ENCODE measurements around the gene MFSD1. TPM values are rescaled to one million over a fixed set of nuclear protein-coding genes. Genes with fewer than 3 reads are reported as not detected.
"Not testable (repeated sequence)": the region's sequence is repeated elsewhere in the genome, so short reads cannot be mapped to it uniquely, and the experiment has no call there.

MFSD1 gene
- total RNA-seq, 1 experiment from 2014 or later = 34.1 TPM

- no peak for DNase-seq (ENCODE audit: low spot score)
Measured at GRCh38 chr3:158776531-158776930, 25.3 kb upstream of the MFSD1 start.

GRCh38 chr3:158777161-158777873 lies 24.5 kb upstream of the MFSD1 start:
- DNase-seq (ENCODE audit: low spot score) = no peak

- no peak for DNase-seq (ENCODE audit: low spot score)
Measured at GRCh38 chr3:158780766-158781165, 21.1 kb upstream of the MFSD1 start.

- DNase-seq (ENCODE audit: low spot score) = no peak
Measured at GRCh38 chr3:158781191-158781590, 20.7 kb upstream of the MFSD1 start.

GRCh38 chr3:158781849-158782248 lies 20.0 kb upstream of the MFSD1 start:
- no peak for DNase-seq (ENCODE audit: low spot score)

GRCh38 chr3:158782283-158782989 lies 19.4 kb upstream of the MFSD1 start:
- DNase-seq (ENCODE audit: low spot score) = no peak

- no peak for DNase-seq (ENCODE audit: low spot score)
Measured at GRCh38 chr3:158783051-158783450, 18.8 kb upstream of the MFSD1 start.

- no peak for DNase-seq (ENCODE audit: low spot score)
Measured at GRCh38 chr3:158785972-158786371, 15.9 kb upstream of the MFSD1 start.

GRCh38 chr3:158788446-158788845 lies 13.4 kb upstream of the MFSD1 start:
- DNase-seq (ENCODE audit: low spot score) = no peak

- DNase-seq (ENCODE audit: low spot score) = peak; percentile 73
Measured at GRCh38 chr3:158789592-158789991, 12.3 kb upstream of the MFSD1 start.

- DNase-seq (ENCODE audit: low spot score) = peak; percentile 58
Measured at GRCh38 chr3:158790901-158791589, 10.8 kb upstream of the MFSD1 start.

GRCh38 chr3:158791590-158791920 lies 10.3 kb upstream of the MFSD1 start:
- not testable (repeated sequence) for DNase-seq (ENCODE audit: low spot score)

- DNase-seq (ENCODE audit: low spot score) = no peak
Measured at GRCh38 chr3:158792709-158793108, 9.1 kb upstream of the MFSD1 start.

GRCh38 chr3:158794206-158794605 lies 7.6 kb upstream of the MFSD1 start:
- no peak for DNase-seq (ENCODE audit: low spot score)

GRCh38 chr3:158794936-158795518 lies 6.8 kb upstream of the MFSD1 start:
- DNase-seq (ENCODE audit: low spot score) = peak; percentile 60

- DNase-seq (ENCODE audit: low spot score) = peak; percentile 24
Measured at GRCh38 chr3:158801201-158801600, 653 bp upstream of the MFSD1 start.

GRCh38 chr3:158802409-158803268 lies 785 bp downstream of the MFSD1 start:
- peak; percentile 33 for DNase-seq (ENCODE audit: low spot score)

GRCh38 chr3:158804441-158804840 lies 2.6 kb downstream of the MFSD1 start:
- no peak for DNase-seq (ENCODE audit: low spot score)

GRCh38 chr3:158808697-158809096 lies 6.8 kb downstream of the MFSD1 start:
- DNase-seq (ENCODE audit: low spot score) = no peak

GRCh38 chr3:158809642-158810041 lies 7.8 kb downstream of the MFSD1 start:
- no peak for DNase-seq (ENCODE audit: low spot score)

Data from HT-29 (cell line).